ENCODE data around the gene AADACL3. TPM values are rescaled to one million over a fixed set of nuclear protein-coding genes. Genes with fewer than 3 reads are reported as not detected.
"Not testable (repeated sequence)": the region's sequence is repeated elsewhere in the genome, so short reads cannot be mapped to it uniquely, and the experiment has no call there.

Gene AADACL3
- total RNA-seq, 1 donor from 2014 or later: not detected

- TF ChIP-seq CTCF (IDR thresholded peaks at IDR 0.05) (no peak), EZH2phosphoT487 (IDR thresholded peaks at IDR 0.05) (no peak), EZH2 (IDR thresholded peaks at IDR 0.05) (no peak)
- Histone ChIP-seq H3F3A (ENCODE audit: low read depth) (no peaks in the 10 kb centered on the region), H4K20me1 (ENCODE audit: low read depth) (no peaks in the 10 kb centered on the region), H3K79me2 (ENCODE audit: low read depth) (no peaks in the 10 kb centered on the region), H3K4me2 (no peak overlapping the region), H3K27ac (no peak overlapping the region), H3K9ac (no peak overlapping the region), H3K36me3 (no peaks in the 10 kb centered on the region), H3K9me3 (ENCODE audit: low read depth) (no peaks in the 10 kb centered on the region), H3K27me3 (no peaks in the 10 kb centered on the region), H3K4me1 (no peaks in the 10 kb centered on the region), H3K4me3 (no peak overlapping the region), H2AFZ (replicated peaks) (no peak overlapping the region)
- Mint-ChIP-seq H3K27ac (no peak overlapping the region), H3K27me3 (ENCODE audit: insufficient read depth, low read depth) (peaks cover 4% of the 10 kb centered on the region), H3K9me3 (no peaks in the 10 kb centered on the region), H3K4me3 (no peak overlapping the region), H3K4me1 (no peaks in the 10 kb centered on the region), H3K36me3 (no peaks in the 10 kb centered on the region)
- no peak for DNase-seq (ENCODE audit: low spot score)
Measured at GRCh38 chr1:12674358-12674757, 41.6 kb upstream of the AADACL3 start.

- H3K4me1 Mint-ChIP-seq; H4K20me1 ChIP-seq (ENCODE audit: low read depth); H2AFZ ChIP-seq (replicated peaks); DNase-seq (ENCODE audit: low spot score); H3K4me3 Mint-ChIP-seq; H3K27me3 Mint-ChIP-seq (ENCODE audit: insufficient read depth, low read depth); H3K79me2 ChIP-seq (ENCODE audit: low read depth); H3K36me3 Mint-ChIP-seq; H3K27ac ChIP-seq; H3F3A ChIP-seq (ENCODE audit: low read depth); H3K4me1 ChIP-seq; H3K9ac ChIP-seq; H3K9me3 ChIP-seq (ENCODE audit: low read depth); H3K4me3 ChIP-seq; H3K9me3 Mint-ChIP-seq; H3K27me3 ChIP-seq; H3K27ac Mint-ChIP-seq; H3K4me2 ChIP-seq; H3K36me3 ChIP-seq: not testable (repeated sequence)
Measured at GRCh38 chr1:12676122-12676521, 39.8 kb upstream of the AADACL3 start.

- DNase-seq (ENCODE audit: low spot score): no peak
- H3K9ac ChIP-seq: no peak overlapping the region
- no peaks in the 10 kb centered on the region for H3K79me2 ChIP-seq (ENCODE audit: low read depth)
- Mint-ChIP-seq H3K4me1 (no peaks in the 10 kb centered on the region), H3K27me3 (ENCODE audit: insufficient read depth, low read depth) (peaks cover 4% of the 10 kb centered on the region), H3K36me3 (no peaks in the 10 kb centered on the region), H3K4me3 (no peak overlapping the region), H3K27ac (no peak overlapping the region), H3K9me3 (no peaks in the 10 kb centered on the region)
- no peaks in the 10 kb centered on the region for H3K27me3 ChIP-seq
- no peaks in the 10 kb centered on the region for H3K4me1 ChIP-seq
- H3K9me3 ChIP-seq (ENCODE audit: low read depth): no peaks in the 10 kb centered on the region
- H2AFZ ChIP-seq (replicated peaks): no peak overlapping the region
- H3K4me2 ChIP-seq: no peak overlapping the region
- no peak overlapping the region for H3K4me3 ChIP-seq
- H3K36me3 ChIP-seq: no peaks in the 10 kb centered on the region
- TF ChIP-seq CTCF (IDR thresholded peaks at IDR 0.05) (no peak), EZH2phosphoT487 (IDR thresholded peaks at IDR 0.05) (no peak), EZH2 (IDR thresholded peaks at IDR 0.05) (no peak)
- no peaks in the 10 kb centered on the region for H4K20me1 ChIP-seq (ENCODE audit: low read depth)
- no peaks in the 10 kb centered on the region for H3F3A ChIP-seq (ENCODE audit: low read depth)
- no peak overlapping the region for H3K27ac ChIP-seq
Measured at GRCh38 chr1:12677565-12677964, 38.3 kb upstream of the AADACL3 start.

GRCh38 chr1:12678350-12678749, 37.6 kb upstream of the AADACL3 start:
- no peaks in the 10 kb centered on the region for H4K20me1 ChIP-seq (ENCODE audit: low read depth)
- H3K4me2 ChIP-seq: no peak overlapping the region
- H2AFZ ChIP-seq (replicated peaks): no peak overlapping the region
- no peak overlapping the region for H3K27ac ChIP-seq
- no peak overlapping the region for H3K9ac ChIP-seq
- peaks cover 3% of the 10 kb centered on the region for H3K27me3 Mint-ChIP-seq (ENCODE audit: insufficient read depth, low read depth)
- no peaks in the 10 kb centered on the region for H3F3A ChIP-seq (ENCODE audit: low read depth)
- no peak for TF ChIP-seq EZH2phosphoT487 (IDR thresholded peaks at IDR 0.05)
- no peak for TF ChIP-seq CTCF (IDR thresholded peaks at IDR 0.05)
- TF ChIP-seq EZH2 (IDR thresholded peaks at IDR 0.05): no peak
- H3K36me3 Mint-ChIP-seq: no peaks in the 10 kb centered on the region
- no peaks in the 10 kb centered on the region for H3K4me1 Mint-ChIP-seq
- peaks cover 3% of the 10 kb centered on the region for H3K9me3 Mint-ChIP-seq
- no peak for DNase-seq (ENCODE audit: low spot score)
- H3K36me3 ChIP-seq: no peaks in the 10 kb centered on the region
- no peak overlapping the region for H3K4me3 Mint-ChIP-seq
- H3K27me3 ChIP-seq: no peaks in the 10 kb centered on the region
- H3K4me3 ChIP-seq: no peak overlapping the region
- no peaks in the 10 kb centered on the region for H3K4me1 ChIP-seq
- no peaks in the 10 kb centered on the region for H3K79me2 ChIP-seq (ENCODE audit: low read depth)
- H3K9me3 ChIP-seq (ENCODE audit: low read depth): no peaks in the 10 kb centered on the region
- H3K27ac Mint-ChIP-seq: no peak overlapping the region

All from neural progenitor cell (in vitro differentiated cells).